K562 (cell line): Measurements from ENCODE around the gene PLXNA2. TPM values are rescaled to one million over a fixed set of nuclear protein-coding genes. Genes with fewer than 3 reads are reported as not detected.

Experiments
- CEBPG ChIP-seq, 3 experiments: fragments of 200-800 bp in 1 of 3; sonication (Bioruptor generic) in 1 of 3; sonication (generic) in 1 of 3; formaldehyde crosslinking in 1 of 3; IDR thresholded peaks in 2 of 3; conservative IDR thresholded peaks in 1 of 3; 2 replicates each; pipeline versions ENCODE4 v1.6.1 to v1.8.0; 2016 to 2022; ENCODE audit warnings: missing compliant biosample characterization in 2 of 3, missing genetic modification characterization in 2 of 3, mild to moderate bottlenecking in 1 of 3, missing genetic modification reagents in 1 of 3
- CHD1 ChIP-seq: fragments of 200-600 bp; sonication (generic); IDR thresholded peaks from one replicate; pipeline ENCODE4 v1.6.1; 2012; ENCODE audit warnings: mild to moderate bottlenecking, moderate library complexity, low read length, inconsistent platforms
- DIDO1 ChIP-seq: fragments of 450-650 bp; IDR thresholded peaks from 2 replicates; pipeline ENCODE4 v1.6.1; 2016; ENCODE audit warnings: low read depth, missing biosample characterization, missing genetic modification characterization
- HNRNPH1 ChIP-seq: fragments of 200-400 bp; formaldehyde crosslinking; optimal IDR thresholded peaks from 2 replicates; pipeline ENCODE3; 2017; ENCODE audit warnings: low read depth, mild to moderate bottlenecking, low read length, moderate library complexity
- NCOR1 ChIP-seq: fragments of 450-650 bp; IDR thresholded peaks from 2 replicates; pipeline ENCODE4 v1.6.1; 2016; ENCODE audit warnings: mild to moderate bottlenecking, moderate library complexity
- NFYB ChIP-seq: IDR thresholded peaks from 2 replicates; pipeline ENCODE4 v1.6.1; 2011; ENCODE audit warnings: mild to moderate bottlenecking, moderate library complexity; ENCODE audit not compliant: insufficient read length; ENCODE audit errors: extremely low read depth
- SNRNP70 ChIP-seq: fragments of 200-400 bp; formaldehyde crosslinking; optimal IDR thresholded peaks from 2 replicates; pipeline ENCODE3; 2017; ENCODE audit warnings: low read depth, low read length
- TEAD1 ChIP-seq, 2 experiments: fragments of 450-650 bp in 1 of 2; sonication (generic) in 1 of 2; formaldehyde crosslinking; IDR thresholded peaks; 2 replicates each; pipeline versions ENCODE4 v1.4.0 to v1.8.0; 2020 to 2022; ENCODE audit warnings: mild to moderate bottlenecking in 2 of 2, missing genetic modification reagents in 1 of 2
- YBX1 ChIP-seq: fragments of 450-650 bp; IDR thresholded peaks from 2 replicates; pipeline ENCODE4 v1.7.1; 2016; ENCODE audit warnings: mild to moderate bottlenecking
- ZFP36 ChIP-seq: fragments of 150-350 bp; IDR thresholded peaks from 2 replicates; pipeline ENCODE4 v1.6.1; 2018; ENCODE audit warnings: low read length, low read depth; ENCODE audit not compliant: partially characterized antibody
- ZNF124 ChIP-seq: sonication (generic); formaldehyde crosslinking; IDR thresholded peaks from 2 replicates; pipeline ENCODE4 v1.8.1; 2022; ENCODE audit warnings: missing genetic modification reagents
- ZNF217 ChIP-seq: sonication (generic); formaldehyde crosslinking; IDR thresholded peaks from 2 replicates; pipeline ENCODE4 v1.8.0; 2022; ENCODE audit warnings: mild to moderate bottlenecking, missing genetic modification reagents
- ZNF224 ChIP-seq: sonication (generic); formaldehyde crosslinking; IDR thresholded peaks from 2 replicates; pipeline ENCODE4 v1.8.0; 2022; ENCODE audit warnings: mild to moderate bottlenecking, missing genetic modification reagents
- ZNF384 ChIP-seq: IDR thresholded peaks from 2 replicates; pipeline ENCODE4 v1.6.1; 2012; ENCODE audit warnings: low read depth, low read length, improper control_type of control experiment
- ZNF785 ChIP-seq: fragments of 250-450 bp; sonication (Bioruptor Pico); IDR thresholded peaks from 2 replicates; pipeline ENCODE4 v1.4.0; 2020; ENCODE audit warnings: mild to moderate bottlenecking
- ZSCAN29 ChIP-seq: fragments of 450-650 bp; IDR thresholded peaks from 2 replicates; pipeline ENCODE4 v1.6.1; 2017
- polyA plus RNA-seq, 8 experiments: library from polyadenylated mRNA; depleted of rRNA in 4 of 8; stranded (reverse) in 5 of 8; unstranded in 3 of 8; fragments of >200 nt; fragmentation: Nextera tagmentation in 2 of 8; fragmentation: Illumina TruSeq in 1 of 8; extraction: Ambion mirVana in 2 of 8; extraction: Trizol in 1 of 8; gene quantifications; 2 replicates each; pipeline versions ENCODE4 v1.2.1 to v1.2.3, GENCODE V29; 2011 to 2014; ENCODE audit warnings: inconsistent platforms in 1 of 8, missing spikeins in 1 of 8
- total RNA-seq, 7 experiments: library from RNA; depleted of rRNA in 6 of 7; stranded (reverse); fragments of >200 nt in 6 of 7; fragmentation: Illumina TruSeq in 2 of 7; extraction: Trizol in 2 of 7; gene quantifications; 2 replicates each; pipeline versions ENCODE4 v1.2.1 to v1.2.3, GENCODE V29; 2011 to 2021; ENCODE audit warnings: low replicate concordance in 1 of 7
- TF ChIP-seq, protein P1 (sequence below): sonication (generic); formaldehyde crosslinking; IDR thresholded peaks from 2 replicates; pipeline ENCODE4 v1.8.1; 2023; ENCODE audit warnings: mild to moderate bottlenecking, missing genetic modification reagents
- TF ChIP-seq, protein P2 (sequence below): fragments of 250-450 bp; sonication (Bioruptor Pico); IDR thresholded peaks from 2 replicates; pipeline ENCODE4 v1.4.0; 2020; ENCODE audit warnings: mild to moderate bottlenecking, moderate library complexity, borderline replicate concordance
- TF ChIP-seq, protein P3 (sequence below): fragments of 250-450 bp; sonication (Bioruptor Pico); IDR thresholded peaks from 2 replicates; pipeline ENCODE4 v1.8.0; 2022; ENCODE audit warnings: inconsistent platforms, mild to moderate bottlenecking, moderate library complexity, borderline replicate concordance
- TF ChIP-seq, protein P4 (sequence below): fragments of 450-650 bp; formaldehyde crosslinking; IDR thresholded peaks from 2 replicates; pipeline ENCODE4 v1.4.0; 2020; ENCODE audit warnings: mild to moderate bottlenecking, moderate library complexity

Gene PLXNA2
- total and polyA plus RNA-seq, 9 of the 15 experiments (the other 6 are each of a cell fraction or from before 2014, with no cell fraction given), result 0.01 to 1.3 (median 0.32) TPM

DNA sequence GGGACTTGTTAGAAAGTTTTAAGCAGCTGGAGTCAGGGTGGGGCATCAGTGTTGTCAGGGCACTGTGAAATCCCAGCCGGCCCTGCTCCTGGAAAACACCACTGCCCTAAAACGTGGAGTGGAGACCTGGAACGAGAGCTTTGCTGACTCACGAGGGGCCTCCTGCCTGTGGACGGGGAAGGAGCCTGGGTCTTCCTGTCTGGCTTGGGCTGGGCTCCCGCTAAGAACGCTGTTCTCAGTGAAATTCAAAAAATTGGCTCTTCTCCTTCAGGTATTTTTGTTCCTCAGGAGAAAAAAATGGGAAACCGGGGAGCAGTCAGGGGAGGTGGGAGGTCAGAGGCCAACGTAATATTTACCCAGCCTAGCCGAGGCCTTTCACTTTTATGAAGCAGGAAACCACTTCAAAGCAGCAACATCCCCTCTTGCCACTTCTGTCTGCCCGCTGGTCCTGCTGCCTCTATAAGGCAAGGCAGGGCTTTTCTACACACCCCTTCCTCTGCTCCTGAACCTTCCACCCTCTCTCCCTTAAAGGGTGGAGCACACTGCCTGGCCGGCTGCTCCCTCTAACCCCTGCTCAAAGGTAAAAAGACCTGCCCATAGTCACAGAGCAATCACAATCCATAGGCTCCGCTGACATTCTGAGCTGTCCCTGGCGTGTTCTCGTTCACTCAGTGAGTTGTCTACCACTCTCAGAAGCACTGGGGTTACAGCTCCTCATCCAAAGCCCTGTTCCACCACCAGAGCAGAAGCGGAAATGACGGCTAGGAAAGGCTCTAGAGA is 8.0 kb downstream of the PLXNA2 start (continued):
- TF ChIP-seq NFYB, result no peak
- TF ChIP-seq YBX1, result no peak
- no peak for TF ChIP-seq NCOR1
- no peak for TF ChIP-seq CHD1
- TF ChIP-seq DIDO1 (tag), result 0 out of 2 replicates have a peak, but pooled peaks have one; percentile 24
- TF ChIP-seq ZNF384, result no peak
- TF ChIP-seq, protein P1, sequence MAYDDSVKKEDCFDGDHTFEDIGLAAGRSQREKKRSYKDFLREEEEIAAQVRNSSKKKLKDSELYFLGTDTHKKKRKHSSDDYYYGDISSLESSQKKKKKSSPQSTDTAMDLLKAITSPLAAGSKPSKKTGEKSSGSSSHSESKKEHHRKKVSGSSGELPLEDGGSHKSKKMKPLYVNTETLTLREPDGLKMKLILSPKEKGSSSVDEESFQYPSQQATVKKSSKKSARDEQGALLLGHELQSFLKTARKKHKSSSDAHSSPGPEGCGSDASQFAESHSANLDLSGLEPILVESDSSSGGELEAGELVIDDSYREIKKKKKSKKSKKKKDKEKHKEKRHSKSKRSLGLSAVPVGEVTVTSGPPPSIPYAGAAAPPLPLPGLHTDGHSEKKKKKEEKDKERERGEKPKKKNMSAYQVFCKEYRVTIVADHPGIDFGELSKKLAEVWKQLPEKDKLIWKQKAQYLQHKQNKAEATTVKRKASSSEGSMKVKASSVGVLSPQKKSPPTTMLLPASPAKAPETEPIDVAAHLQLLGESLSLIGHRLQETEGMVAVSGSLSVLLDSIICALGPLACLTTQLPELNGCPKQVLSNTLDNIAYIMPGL (CRISPR knock-in tag), result no peak
- TF ChIP-seq, protein P2, sequence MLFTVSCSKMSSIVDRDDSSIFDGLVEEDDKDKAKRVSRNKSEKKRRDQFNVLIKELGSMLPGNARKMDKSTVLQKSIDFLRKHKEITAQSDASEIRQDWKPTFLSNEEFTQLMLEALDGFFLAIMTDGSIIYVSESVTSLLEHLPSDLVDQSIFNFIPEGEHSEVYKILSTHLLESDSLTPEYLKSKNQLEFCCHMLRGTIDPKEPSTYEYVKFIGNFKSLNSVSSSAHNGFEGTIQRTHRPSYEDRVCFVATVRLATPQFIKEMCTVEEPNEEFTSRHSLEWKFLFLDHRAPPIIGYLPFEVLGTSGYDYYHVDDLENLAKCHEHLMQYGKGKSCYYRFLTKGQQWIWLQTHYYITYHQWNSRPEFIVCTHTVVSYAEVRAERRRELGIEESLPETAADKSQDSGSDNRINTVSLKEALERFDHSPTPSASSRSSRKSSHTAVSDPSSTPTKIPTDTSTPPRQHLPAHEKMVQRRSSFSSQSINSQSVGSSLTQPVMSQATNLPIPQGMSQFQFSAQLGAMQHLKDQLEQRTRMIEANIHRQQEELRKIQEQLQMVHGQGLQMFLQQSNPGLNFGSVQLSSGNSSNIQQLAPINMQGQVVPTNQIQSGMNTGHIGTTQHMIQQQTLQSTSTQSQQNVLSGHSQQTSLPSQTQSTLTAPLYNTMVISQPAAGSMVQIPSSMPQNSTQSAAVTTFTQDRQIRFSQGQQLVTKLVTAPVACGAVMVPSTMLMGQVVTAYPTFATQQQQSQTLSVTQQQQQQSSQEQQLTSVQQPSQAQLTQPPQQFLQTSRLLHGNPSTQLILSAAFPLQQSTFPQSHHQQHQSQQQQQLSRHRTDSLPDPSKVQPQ (CRISPR knock-in tag), result no peak
- TF ChIP-seq ZFP36, result no peak
- TF ChIP-seq SNRNP70, result no peak
- no peak for TF ChIP-seq CEBPG (CRISPR knock-in tag; IDR thresholded peaks at IDR 0.05)
- TF ChIP-seq CEBPG (tag; conservative IDR thresholded peaks at IDR 0.05 in 1 of 2, IDR thresholded peaks at IDR 0.05 in 1 of 2), result no peak
- TF ChIP-seq, protein P3, sequence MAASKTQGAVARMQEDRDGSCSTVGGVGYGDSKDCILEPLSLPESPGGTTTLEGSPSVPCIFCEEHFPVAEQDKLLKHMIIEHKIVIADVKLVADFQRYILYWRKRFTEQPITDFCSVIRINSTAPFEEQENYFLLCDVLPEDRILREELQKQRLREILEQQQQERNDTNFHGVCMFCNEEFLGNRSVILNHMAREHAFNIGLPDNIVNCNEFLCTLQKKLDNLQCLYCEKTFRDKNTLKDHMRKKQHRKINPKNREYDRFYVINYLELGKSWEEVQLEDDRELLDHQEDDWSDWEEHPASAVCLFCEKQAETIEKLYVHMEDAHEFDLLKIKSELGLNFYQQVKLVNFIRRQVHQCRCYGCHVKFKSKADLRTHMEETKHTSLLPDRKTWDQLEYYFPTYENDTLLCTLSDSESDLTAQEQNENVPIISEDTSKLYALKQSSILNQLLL (CRISPR knock-in tag), result no peak
- TF ChIP-seq HNRNPH1, result no peak
- TF ChIP-seq, protein P4, sequence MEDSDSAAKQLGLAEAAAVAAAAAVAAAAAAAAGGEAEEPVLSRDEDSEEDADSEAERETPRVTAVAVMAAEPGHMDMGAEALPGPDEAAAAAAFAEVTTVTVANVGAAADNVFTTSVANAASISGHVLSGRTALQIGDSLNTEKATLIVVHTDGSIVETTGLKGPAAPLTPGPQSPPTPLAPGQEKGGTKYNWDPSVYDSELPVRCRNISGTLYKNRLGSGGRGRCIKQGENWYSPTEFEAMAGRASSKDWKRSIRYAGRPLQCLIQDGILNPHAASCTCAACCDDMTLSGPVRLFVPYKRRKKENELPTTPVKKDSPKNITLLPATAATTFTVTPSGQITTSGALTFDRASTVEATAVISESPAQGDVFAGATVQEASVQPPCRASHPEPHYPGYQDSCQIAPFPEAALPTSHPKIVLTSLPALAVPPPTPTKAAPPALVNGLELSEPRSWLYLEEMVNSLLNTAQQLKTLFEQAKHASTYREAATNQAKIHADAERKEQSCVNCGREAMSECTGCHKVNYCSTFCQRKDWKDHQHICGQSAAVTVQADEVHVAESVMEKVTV (CRISPR knock-in tag), result no peak
- no peak for TF ChIP-seq ZNF124 (CRISPR knock-in tag)
- TF ChIP-seq ZNF224, result no peak
- no peak for TF ChIP-seq ZNF217
- no peak for TF ChIP-seq ZSCAN29
- TF ChIP-seq TEAD1 (CRISPR knock-in tag; IDR thresholded peaks at IDR 0.05), result peak in 1 of 2 experiments; percentile 31; a peak in 1 of 4 replicates
- no peak for TF ChIP-seq ZNF785 (CRISPR knock-in tag)
